Fibroblast of mammary gland (primary cell): ENCODE data around the gene CCDC158.
"Not testable (repeated sequence)": the region's sequence is repeated elsewhere in the genome, so short reads cannot be mapped to it uniquely, and the experiment has no call there.

Experiments used
- DNase-seq: peaks from one replicate; pipeline ENCODE4 v3.0.0-alpha.2; 2010; ENCODE audit warnings: low read depth
- H3K4me3 ChIP-seq: 2 replicates; pipeline ENCODE4 v1.5.1; 2011; ENCODE audit warnings: low read depth, mild to moderate bottlenecking, low read length, moderate library complexity; ENCODE audit not compliant: control insufficient read depth
- CTCF ChIP-seq: conservative IDR thresholded peaks from 2 replicates; pipeline ENCODE4 v1.5.1; 2011; ENCODE audit warnings: low read depth, low read length, inconsistent platforms; ENCODE audit not compliant: control insufficient read depth, insufficient read depth

CCDC158 gene

GRCh38 chr4:76458297-76458696 is 37.4 kb upstream of the CCDC158 start:
- H3K4me3 ChIP-seq: no peak overlapping the region
- DNase-seq: no peak
- no peak for TF ChIP-seq CTCF

- no peak overlapping the region for H3K4me3 ChIP-seq
- TF ChIP-seq CTCF: no peak
- no peak for DNase-seq
These were observed 36.9 kb upstream of the CCDC158 start for GRCh38 chr4:76457885-76458284.

- H3K4me3 ChIP-seq, DNase-seq: not testable (repeated sequence)
These were observed 33.1 kb upstream of the CCDC158 start for GRCh38 chr4:76454073-76454472.

GRCh38 chr4:76453232-76453631 is 32.3 kb upstream of the CCDC158 start:
- no peak overlapping the region for H3K4me3 ChIP-seq
- no peak for TF ChIP-seq CTCF
- no peak for DNase-seq

GRCh38 chr4:76449833-76450232 is 28.9 kb upstream of the CCDC158 start:
- no peak for TF ChIP-seq CTCF
- H3K4me3 ChIP-seq: no peak overlapping the region
- no peak for DNase-seq

GRCh38 chr4:76449362-76449767 is 28.4 kb upstream of the CCDC158 start:
- no peak overlapping the region for H3K4me3 ChIP-seq
- TF ChIP-seq CTCF: no peak
- DNase-seq: no peak

- no peak overlapping the region for H3K4me3 ChIP-seq
- DNase-seq: no peak
- no peak for TF ChIP-seq CTCF
These were observed 27.3 kb upstream of the CCDC158 start for GRCh38 chr4:76448211-76448610.
